HG03432 (cell line): Measurements from ENCODE around the gene RPL5.

ENCODE experiments used
- ATAC-seq: cut with Tn5 transposase; IDR thresholded peaks from one replicate; pipeline ENCODE4 v1.9.1; 2021; ENCODE audit warnings: mild to moderate bottlenecking, moderate library complexity; ENCODE audit not compliant: unreplicated experiment

The RPL5 gene

GRCh38 chr1:92853299-92853698 is 21.5 kb downstream of the RPL5 start:
- no peak for ATAC-seq

GRCh38 chr1:92854101-92854785 is 22.4 kb downstream of the RPL5 start:
- ATAC-seq, result no peak

- ATAC-seq, result no peak
These were observed 23.4 kb downstream of the RPL5 start for GRCh38 chr1:92855236-92855635.

GRCh38 chr1:92857817-92858216 is 26.0 kb downstream of the RPL5 start:
- ATAC-seq, result no peak

- ATAC-seq, result peak; percentile 76
These were observed 26.9 kb downstream of the RPL5 start for GRCh38 chr1:92858564-92859399.

GRCh38 chr1:92859400-92860039 is 27.7 kb downstream of the RPL5 start:
- peak; percentile 14 for ATAC-seq

GRCh38 chr1:92862605-92863004 is 30.8 kb downstream of the RPL5 start:
- ATAC-seq, result no peak

DNA sequence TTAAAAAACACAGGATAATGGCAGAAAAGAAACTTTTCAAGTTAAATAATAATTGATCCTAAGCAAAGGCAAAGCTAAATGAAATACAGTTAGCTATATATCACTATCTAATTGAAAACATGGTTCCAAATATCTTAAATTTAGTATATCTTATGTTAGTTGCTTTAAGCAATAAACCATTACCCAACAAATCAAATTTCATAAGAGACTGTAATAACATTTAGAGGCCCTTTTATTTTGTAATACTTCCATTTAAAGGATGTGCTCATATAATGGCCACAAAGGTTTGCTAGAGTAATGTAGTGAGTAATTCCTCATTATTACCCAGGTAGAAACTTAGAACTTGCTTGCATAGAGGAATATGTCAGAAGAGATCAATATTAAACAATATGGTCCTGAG is 32.3 kb downstream of the RPL5 start:
- ATAC-seq, result no peak

DNA sequence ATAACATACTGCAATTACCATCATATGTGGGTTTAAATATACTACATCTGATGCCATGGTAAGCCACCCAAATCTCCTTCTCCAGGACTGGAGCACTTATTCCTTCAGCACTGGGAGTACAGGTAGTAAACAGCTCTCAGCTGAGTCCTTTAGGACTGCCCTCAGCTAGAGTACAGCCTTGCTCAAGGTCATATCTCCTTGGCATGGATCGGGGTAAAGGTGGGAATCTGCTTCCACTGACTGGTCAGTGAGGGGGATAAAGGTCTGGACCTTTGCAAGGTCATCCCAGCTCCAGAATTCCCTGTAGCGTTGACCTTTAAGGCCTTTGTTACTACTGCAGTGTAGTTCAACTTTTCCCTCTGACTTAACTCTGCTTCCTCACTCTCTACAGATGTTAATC is 38.8 kb downstream of the RPL5 start:
- ATAC-seq, result no peak

GRCh38 chr1:92872719-92873118 is 40.9 kb downstream of the RPL5 start:
- no peak for ATAC-seq

DNA sequence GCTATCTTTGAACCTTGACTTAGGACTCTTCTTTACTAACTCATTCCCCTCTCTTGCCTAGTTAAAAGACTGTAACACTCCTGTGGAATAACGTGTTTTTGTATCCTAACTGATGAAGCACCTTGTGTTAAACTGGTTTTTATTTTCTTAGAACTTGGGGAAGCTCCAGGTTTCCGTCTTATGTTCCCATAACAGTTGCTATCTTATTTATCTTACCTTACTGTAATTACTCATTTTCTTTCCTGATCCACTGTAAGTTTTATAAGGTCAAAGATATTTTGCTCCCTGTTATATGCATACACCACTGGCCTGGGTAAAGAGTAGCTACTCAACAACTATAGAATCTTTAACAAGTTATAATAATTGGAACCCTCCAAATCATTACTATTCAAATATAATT is 43.1 kb downstream of the RPL5 start:
- ATAC-seq, result no peak

- ATAC-seq, result no peak
These were observed 44.5 kb downstream of the RPL5 start for GRCh38 chr1:92876351-92876750.

DNA sequence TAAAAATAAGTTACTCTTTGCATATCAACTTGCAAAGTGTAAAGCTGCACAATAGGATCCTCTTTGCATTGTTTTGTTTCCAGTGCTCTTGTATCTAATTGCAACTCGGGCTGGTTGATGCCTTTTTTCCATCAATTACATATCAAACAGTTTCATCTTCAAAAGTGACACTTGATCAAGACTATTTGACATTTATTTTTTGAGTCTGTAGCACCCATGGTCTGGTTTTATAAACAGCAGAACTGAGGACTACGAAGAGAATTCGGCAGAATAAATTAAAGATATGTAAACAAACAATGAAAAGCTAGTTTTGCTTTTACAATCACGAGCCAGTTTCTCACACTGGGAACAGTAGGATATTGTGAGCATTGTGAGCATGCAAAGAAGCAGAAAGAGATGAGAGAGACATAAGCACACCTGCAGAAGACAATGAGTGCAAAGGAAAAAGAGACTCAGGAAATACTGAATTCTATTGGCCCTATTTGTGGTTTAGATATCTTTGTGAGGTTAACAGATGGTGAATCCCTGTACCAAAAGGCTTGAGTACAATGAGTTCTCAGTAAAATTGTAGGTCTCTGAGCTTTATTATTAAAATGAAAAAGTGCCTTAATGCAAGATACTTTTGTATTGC is 45.4 kb downstream of the RPL5 start:
- no peak for ATAC-seq

DNA sequence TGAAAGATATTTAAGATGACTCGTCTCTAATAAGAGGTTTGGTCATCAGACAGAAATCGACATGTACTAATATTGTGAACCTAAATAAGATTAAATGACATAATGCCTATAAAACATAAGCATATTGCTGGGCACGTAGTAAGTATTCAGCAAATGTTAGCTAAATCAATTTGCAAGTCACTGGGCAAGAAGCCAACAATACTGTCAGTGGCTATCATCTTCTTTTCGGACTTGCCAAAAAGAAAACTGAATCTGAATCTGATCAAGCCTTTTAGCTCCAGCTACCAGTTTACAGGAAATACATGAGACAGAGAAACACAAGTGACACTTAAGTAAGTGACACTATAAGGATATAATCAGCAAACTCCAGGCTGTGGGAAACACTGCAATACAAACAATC is 46.0 kb downstream of the RPL5 start:
- ATAC-seq, result peak; percentile 72

- ATAC-seq, result no peak
These were observed 47.6 kb downstream of the RPL5 start for GRCh38 chr1:92879316-92879968.

DNA sequence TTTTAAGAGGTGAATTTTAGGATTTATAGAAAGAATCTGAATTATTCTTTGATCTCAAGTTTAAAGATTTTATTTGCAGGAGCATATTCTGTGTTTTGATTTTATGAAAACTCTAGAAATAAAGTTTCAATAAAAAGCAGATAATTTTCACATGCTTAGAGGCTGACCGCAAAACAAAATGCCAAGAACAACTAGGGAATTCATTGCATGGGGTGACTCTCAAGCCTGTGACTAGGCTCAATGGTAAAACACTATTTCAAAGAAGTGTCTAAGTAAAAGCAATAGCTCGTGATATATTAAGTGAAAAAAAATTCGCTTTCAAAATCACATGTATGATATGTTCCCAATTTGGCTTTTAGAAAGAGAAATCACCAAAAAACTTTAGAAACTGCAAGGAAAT is 49.6 kb downstream of the RPL5 start:
- ATAC-seq, result no peak

GRCh38 chr1:92882819-92883218 is 51.0 kb downstream of the RPL5 start:
- ATAC-seq, result no peak

GRCh38 chr1:92883297-92883696 is 51.5 kb downstream of the RPL5 start:
- ATAC-seq, result no peak

GRCh38 chr1:92884195-92884594 is 52.4 kb downstream of the RPL5 start:
- ATAC-seq, result no peak

GRCh38 chr1:92886886-92887419 is 55.1 kb downstream of the RPL5 start:
- no peak for ATAC-seq

GRCh38 chr1:92887465-92887864 is 55.6 kb downstream of the RPL5 start:
- ATAC-seq, result no peak
